Measurements from ENCODE around the gene WNT3.
"Not testable (repeated sequence)": the region's sequence is repeated elsewhere in the genome, so short reads cannot be mapped to it uniquely, and the experiment has no call there.

Gene WNT3

DNA sequence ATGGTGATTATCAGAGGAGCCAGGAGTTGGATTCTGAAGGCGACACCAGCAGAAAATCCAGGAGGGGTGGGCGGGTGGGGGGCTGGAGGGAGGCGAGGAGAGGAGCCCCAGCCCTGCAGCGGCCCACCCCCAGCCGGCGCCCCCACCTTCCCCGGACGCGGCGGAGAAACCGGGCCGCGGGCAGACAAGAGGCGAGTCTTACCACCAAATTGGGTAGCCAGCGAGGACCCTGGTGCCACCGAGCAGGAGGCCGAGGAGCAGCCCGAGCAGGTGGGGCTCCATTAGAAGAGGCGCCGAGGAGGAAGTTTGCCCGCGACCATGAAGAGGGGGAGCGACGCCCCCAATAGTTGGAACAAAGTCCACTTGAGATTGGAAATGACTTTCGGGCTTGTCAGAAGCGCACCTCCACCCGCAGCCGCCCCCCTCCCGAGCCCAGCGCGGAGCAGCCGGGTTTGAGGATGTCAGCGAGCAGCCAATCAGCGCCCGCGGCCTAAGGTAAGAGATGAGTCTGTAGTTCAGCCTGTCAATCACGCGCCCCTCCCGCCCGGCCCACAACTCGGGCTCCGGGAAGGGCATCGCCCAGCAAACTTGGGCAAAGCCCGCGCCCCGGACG is at the start of gene WNT3:
Gene WNT3, minus strand, starts transcription at position 377 of the 613 bp plus-strand sequence. Its CDS starts 95 bp downstream, at position 282.
- peak; percentile 38 for DNase-seq

DNA sequence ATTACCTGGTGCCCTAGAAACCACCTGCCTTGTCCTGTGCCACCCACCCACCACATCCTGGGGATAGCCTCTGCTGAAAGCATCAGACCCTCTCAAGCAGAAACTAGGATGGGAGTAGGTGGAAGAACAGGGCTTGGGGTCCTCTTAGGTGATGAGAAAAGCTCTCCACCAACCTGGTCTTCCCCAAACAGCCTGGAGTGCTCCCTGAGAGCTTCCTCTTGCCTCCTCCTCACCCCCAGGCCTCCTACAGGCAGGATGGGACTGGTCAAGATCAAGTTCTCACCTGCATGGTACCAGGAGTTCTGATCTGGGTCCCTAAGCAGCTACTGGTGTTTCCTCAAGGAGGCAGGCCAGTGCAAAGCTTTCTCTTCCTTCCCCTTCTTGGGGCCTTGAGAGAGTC is 48.3 kb upstream of the WNT3 start:
- DNase-seq = no peak

DNA sequence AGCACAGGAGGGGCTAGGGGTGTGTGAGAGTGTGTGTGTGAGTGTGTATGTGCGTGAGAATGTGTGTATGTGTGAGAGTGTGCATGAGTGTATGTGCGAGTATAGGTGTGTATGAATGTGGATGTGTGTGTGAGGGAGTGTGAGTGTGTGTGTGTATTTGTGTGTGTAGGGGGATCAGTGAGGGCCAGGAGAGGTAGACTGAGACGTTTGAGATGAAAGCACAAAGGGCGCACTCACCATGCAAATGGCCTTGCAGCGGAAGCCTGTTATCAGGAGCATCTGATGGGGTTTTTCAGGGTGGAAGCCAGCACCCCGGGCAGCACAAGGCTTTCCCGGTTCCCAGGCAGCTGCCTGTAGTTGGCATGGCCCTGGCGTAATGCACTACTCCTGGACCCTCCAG is 47.8 kb upstream of the WNT3 start:
- DNase-seq = no peak

GRCh38 chr17:46865100-46865499 is 46.6 kb upstream of the WNT3 start:
- DNase-seq = no peak

GRCh38 chr17:46863383-46864121 is 45.1 kb upstream of the WNT3 start:
- DNase-seq = no peak

GRCh38 chr17:46862949-46863348 is 44.5 kb upstream of the WNT3 start:
- no peak for DNase-seq

GRCh38 chr17:46859996-46860395 is 41.5 kb upstream of the WNT3 start:
- DNase-seq = no peak

GRCh38 chr17:46857600-46857999 is 39.1 kb upstream of the WNT3 start:
- DNase-seq = no peak

DNA sequence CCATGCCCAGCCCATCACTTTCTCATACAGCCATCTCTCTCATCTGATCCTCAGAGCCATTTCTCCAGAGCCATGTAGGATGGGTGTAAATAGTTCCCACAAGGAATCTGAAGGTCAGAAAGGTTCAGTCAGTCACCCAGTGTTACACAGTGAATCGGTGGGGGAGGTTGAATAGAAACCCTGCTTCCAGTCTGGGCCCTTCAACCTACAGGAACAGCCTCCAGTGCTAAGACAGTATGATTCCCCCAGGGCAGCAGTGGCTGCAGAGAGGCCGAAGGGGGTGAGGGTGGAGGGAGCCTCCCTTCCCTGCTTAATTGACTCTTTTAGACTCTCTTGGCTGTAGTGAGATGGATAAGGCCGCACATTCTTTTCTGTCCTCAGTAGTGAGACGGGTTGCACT is 36.5 kb upstream of the WNT3 start:
- no peak for DNase-seq

- no peak for DNase-seq
Measured at GRCh38 chr17:46854515-46854914, 36.0 kb upstream of the WNT3 start.

DNA sequence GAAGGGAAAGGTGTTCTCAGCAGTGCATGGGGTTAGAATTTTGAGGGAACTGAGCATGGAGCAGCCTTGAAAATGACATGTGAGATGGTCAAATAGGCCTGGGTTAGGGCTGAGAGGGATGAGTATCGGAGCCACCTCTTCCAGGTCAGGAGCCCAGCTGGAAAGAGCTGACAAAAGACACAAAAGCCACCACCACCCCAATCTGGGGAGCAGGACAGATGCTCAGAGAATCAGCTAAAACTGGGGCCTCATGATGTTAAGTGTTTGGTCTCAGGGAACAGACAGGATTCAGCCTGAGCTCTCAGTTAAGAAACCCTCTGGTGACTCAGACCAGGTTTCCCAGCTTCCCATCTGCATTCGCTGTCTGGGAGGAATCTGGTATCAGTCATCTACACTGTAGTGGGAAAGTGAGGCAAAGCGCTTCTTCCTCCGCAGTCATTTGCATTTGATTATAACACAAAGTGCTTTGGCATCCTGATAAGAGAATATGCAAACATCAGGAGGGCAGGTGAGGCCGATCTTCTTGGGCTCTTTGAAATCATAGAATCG is 35.5 kb upstream of the WNT3 start:
- DNase-seq = no peak

DNA sequence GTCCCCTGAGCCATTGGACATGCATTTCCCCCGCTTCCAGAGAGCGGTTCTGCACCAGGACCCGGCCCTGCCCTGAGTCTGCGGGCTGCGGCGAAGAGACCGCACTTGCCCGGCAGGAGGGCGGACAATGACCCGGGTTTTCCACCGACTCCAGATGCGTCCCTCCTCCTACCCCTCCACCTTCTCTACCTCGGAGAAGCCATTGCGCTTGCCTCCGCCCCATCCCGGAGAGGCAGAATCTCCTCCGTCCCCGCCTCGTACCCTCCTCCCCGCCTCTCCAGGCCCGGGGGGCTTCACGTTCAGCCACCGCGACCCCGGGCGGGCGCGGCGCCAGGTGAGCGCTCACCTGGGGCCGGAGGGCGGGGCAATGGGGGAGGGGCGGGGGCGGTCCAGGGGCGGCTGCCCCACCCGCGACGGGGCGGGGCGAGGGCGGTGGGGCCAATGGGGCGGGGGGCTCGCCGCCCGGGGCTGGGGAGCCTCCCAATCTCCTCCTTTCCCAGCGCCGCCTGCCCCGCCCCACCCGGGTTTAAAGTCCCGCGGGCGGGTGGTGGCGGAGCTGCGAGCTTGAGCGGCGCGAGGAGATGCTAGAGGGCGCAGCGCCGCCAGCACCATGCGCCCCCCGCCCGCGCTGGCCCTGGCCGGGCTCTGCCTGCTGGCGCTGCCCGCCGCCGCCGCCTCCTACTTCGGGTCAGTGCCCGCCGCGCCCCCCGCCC is 32.7 kb upstream of the WNT3 start, which contains the start of gene WNT9B:
Gene WNT9B, plus strand, starts transcription at position 555 of the 713 bp plus-strand sequence. Its CDS starts 56 bp downstream, at position 611.
- peak; percentile 70 for DNase-seq

GRCh38 chr17:46850688-46851028 is 32.2 kb upstream of the WNT3 start:
- DNase-seq = no peak

DNA sequence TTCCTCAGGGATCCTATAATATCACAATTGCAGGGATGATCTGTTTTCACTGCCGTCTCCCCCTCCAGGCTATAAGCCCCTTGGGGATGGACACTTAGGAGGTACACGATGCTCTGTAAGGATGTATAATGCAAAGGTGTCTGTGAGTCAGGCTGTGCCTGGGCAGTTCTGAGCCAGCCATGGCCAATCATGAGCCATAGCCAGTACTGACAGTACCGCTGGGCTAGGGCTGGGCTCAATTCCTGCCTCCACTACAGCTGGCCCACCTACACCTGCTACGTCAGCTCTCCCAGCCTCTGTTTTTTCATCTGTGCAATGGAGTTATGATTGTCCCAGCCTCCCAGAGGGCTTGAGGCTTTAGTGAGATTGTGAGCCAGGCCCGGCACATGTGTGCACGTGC is 30.0 kb upstream of the WNT3 start:
- no peak for DNase-seq

GRCh38 chr17:46847204-46848191 is 29.0 kb upstream of the WNT3 start:
- DNase-seq = no peak

DNA sequence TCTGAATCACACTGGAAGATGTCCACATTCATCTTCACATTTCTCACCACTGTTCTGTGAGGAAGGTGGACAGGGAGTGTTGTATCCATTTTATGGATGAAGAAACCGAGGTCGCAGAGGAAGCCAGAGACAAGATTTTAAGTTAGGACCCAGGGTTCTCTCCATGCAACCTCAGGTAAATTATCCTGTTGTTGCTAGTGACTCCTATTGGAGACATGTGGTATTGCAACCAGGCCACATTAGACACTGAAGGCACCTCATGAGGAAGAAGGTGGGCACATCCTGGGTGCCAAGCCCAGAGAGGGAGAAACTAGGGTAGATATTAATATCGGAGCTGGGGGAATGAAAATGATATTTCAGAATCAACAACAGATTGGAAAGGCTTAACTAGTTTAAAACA is 24.3 kb upstream of the WNT3 start:
- DNase-seq = no peak

DNA sequence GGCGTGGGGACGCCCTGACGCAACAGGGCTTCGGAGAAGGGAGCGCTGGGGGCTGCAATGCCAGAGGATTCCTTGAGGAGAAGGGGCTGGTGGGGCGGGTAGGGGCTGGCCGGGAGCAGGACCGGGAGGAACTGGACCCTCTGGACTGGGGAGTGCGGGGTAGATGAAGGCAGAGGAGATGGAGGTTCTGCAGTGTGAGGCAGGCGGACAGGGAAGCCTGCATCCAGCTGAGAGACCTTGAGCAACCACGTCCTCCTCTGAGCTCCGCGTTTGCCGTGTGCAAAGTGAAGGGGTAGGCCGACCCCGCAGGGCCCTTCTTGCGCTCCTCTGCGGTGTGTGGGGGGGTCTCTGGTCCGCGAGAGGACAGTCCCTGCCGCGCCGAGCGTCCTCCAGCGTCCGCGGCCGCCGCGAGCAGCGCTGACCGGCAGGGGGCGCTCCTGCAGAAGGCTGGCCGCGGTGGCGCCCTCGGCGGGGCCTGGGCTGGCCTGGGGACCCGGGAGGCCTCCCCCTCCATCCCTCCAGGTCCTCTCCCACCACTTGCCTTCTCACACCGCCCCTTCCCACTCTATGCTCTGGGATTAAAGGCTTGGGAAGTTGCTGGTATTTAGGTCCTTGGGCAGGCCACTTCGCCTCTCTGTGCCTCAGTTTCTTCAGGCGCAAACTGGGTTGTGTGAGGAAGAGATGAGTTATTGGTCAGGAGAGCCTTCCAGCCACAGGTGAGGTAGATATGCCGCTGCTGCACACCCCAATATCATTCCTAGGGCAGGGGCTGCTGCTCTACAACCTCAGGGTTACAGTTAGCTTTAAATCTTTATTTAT is 23.3 kb upstream of the WNT3 start:
- DNase-seq = no peak

GRCh38 chr17:46840596-46840995 is 22.1 kb upstream of the WNT3 start:
- not testable (repeated sequence) for DNase-seq

DNA sequence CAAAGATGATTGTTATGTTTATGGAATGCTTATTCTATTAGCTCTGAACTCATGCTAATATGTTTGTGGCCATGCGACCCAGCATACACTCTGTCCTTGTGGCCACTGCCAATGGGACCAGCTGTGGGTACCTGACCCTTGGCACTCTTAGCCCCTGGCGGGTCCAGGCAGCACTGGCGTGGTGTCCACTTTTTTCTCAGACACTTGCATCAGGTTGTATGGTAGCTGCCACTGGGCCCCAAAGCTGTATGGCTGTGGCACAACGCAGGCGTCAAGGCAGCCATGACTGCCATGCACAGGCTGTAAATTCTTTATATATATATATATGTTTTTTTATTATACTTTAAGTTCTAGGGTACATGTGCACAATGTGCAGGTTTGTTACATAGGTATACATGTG is 20.7 kb upstream of the WNT3 start:
- no peak for DNase-seq

DNA sequence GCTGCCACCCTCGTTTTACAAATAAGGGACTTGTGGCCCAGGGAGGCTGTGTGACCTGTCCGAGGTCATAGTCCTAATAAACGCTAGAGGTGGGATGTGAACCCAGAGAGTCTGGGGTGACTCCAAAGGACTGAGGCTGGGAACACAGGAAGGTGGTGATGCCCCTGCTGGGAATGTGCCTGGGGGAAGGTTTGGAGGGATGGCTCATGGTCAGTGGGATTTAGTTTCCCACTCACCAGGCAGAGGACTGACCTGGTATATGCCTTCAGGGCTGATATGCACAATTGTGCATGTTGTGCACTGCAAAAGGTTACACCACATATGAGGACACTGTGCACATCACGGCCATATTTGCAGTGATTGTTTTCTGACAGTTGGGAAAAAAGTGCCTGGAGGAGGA is 19.0 kb upstream of the WNT3 start:
- DNase-seq = no peak

- no peak for DNase-seq
Measured at GRCh38 chr17:46836500-46836899, 18.0 kb upstream of the WNT3 start.

GRCh38 chr17:46834846-46835245 is 16.4 kb upstream of the WNT3 start:
- no peak for DNase-seq

All from NCI-H748 treated with DMSO at 0.1 percent for 48 hours (cell line).